ENCODE results near the gene APPL1.

Gene APPL1

GRCh38 chr3:57274845-57275244 is 47.3 kb downstream of the APPL1 start:
- H3K36me3 ChIP-seq (ENCODE audit: control insufficient read depth in 1 of 2, insufficient read depth in 2 of 2, low read length in 2 of 2) = peaks cover 18 to 27% of the 10 kb centered on the region in 2 donors
- no peaks in the 10 kb centered on the region for H3K9me3 ChIP-seq (ENCODE audit: control insufficient read depth in 1 of 2, low read length in 2 of 2)
- H3K27ac ChIP-seq (ENCODE audit: low read length) = no peak overlapping the region
- no peak overlapping the region for H3K4me3 ChIP-seq (ENCODE audit: low read depth in 1 of 2, low read length in 2 of 2)
- H3K4me1 ChIP-seq (ENCODE audit: control insufficient read depth in 1 of 2, insufficient read depth in 2 of 2, low read length in 2 of 2) = no peaks in the 10 kb centered on the region
- H3K27me3 ChIP-seq (ENCODE audit: low read depth, low read length) = no peaks in the 10 kb centered on the region

- H3K9me3 ChIP-seq (ENCODE audit: control insufficient read depth in 1 of 2, low read length in 2 of 2) = no peaks in the 10 kb centered on the region
- H3K36me3 ChIP-seq (ENCODE audit: control insufficient read depth in 1 of 2, insufficient read depth in 2 of 2, low read length in 2 of 2) = peaks cover 13 to 22% of the 10 kb centered on the region in 2 donors
- H3K27me3 ChIP-seq (ENCODE audit: low read depth, low read length) = no peaks in the 10 kb centered on the region
- H3K27ac ChIP-seq (ENCODE audit: low read length) = no peak overlapping the region
- H3K4me1 ChIP-seq (ENCODE audit: control insufficient read depth in 1 of 2, insufficient read depth in 2 of 2, low read length in 2 of 2) = no peaks in the 10 kb centered on the region
- H3K4me3 ChIP-seq (ENCODE audit: low read depth in 1 of 2, low read length in 2 of 2) = no peak overlapping the region
These were observed 47.9 kb downstream of the APPL1 start for GRCh38 chr3:57275393-57275792.

- no peaks in the 10 kb centered on the region for H3K9me3 ChIP-seq (ENCODE audit: control insufficient read depth in 1 of 2, low read length in 2 of 2)
- H3K4me1 ChIP-seq (ENCODE audit: control insufficient read depth in 1 of 2, insufficient read depth in 2 of 2, low read length in 2 of 2) = no peaks in the 10 kb centered on the region
- H3K36me3 ChIP-seq (ENCODE audit: control insufficient read depth in 1 of 2, insufficient read depth in 2 of 2, low read length in 2 of 2) = peaks cover 4 to 15% of the 10 kb centered on the region in 2 donors
- no peak overlapping the region for H3K4me3 ChIP-seq (ENCODE audit: low read depth in 1 of 2, low read length in 2 of 2)
- H3K27me3 ChIP-seq (ENCODE audit: low read depth, low read length) = no peaks in the 10 kb centered on the region
- H3K27ac ChIP-seq (ENCODE audit: low read length) = no peak overlapping the region
These were observed 50.7 kb downstream of the APPL1 start for GRCh38 chr3:57278237-57278636.

- no peaks in the 10 kb centered on the region for H3K4me1 ChIP-seq (ENCODE audit: control insufficient read depth in 1 of 2, insufficient read depth in 2 of 2, low read length in 2 of 2)
- no peak overlapping the region for H3K4me3 ChIP-seq (ENCODE audit: low read depth in 1 of 2, low read length in 2 of 2)
- no peaks in the 10 kb centered on the region for H3K27me3 ChIP-seq (ENCODE audit: low read depth, low read length)
- no peaks in the 10 kb centered on the region for H3K9me3 ChIP-seq (ENCODE audit: control insufficient read depth in 1 of 2, low read length in 2 of 2)
- H3K27ac ChIP-seq (ENCODE audit: low read length) = no peak overlapping the region
- H3K36me3 ChIP-seq (ENCODE audit: control insufficient read depth in 1 of 2, insufficient read depth in 2 of 2, low read length in 2 of 2) = peaks cover 3 to 10% of the 10 kb centered on the region in 2 donors
These were observed 52.2 kb downstream of the APPL1 start for GRCh38 chr3:57279685-57280084.

GRCh38 chr3:57281715-57282114 is 54.2 kb downstream of the APPL1 start:
- H3K27me3 ChIP-seq (ENCODE audit: low read depth, low read length) = no peaks in the 10 kb centered on the region
- no peaks in the 10 kb centered on the region for H3K36me3 ChIP-seq (ENCODE audit: control insufficient read depth in 1 of 2, insufficient read depth in 2 of 2, low read length in 2 of 2)
- H3K4me1 ChIP-seq (ENCODE audit: control insufficient read depth in 1 of 2, insufficient read depth in 2 of 2, low read length in 2 of 2) = no peaks in the 10 kb centered on the region
- no peak overlapping the region for H3K4me3 ChIP-seq (ENCODE audit: low read depth in 1 of 2, low read length in 2 of 2)
- H3K9me3 ChIP-seq (ENCODE audit: control insufficient read depth in 1 of 2, low read length in 2 of 2) = no peaks in the 10 kb centered on the region
- no peak overlapping the region for H3K27ac ChIP-seq (ENCODE audit: low read length)

- no peaks in the 10 kb centered on the region for H3K27me3 ChIP-seq (ENCODE audit: low read depth, low read length)
- no peak overlapping the region for H3K4me3 ChIP-seq (ENCODE audit: low read depth in 1 of 2, low read length in 2 of 2)
- no peak overlapping the region for H3K27ac ChIP-seq (ENCODE audit: low read length)
- no peaks in the 10 kb centered on the region for H3K9me3 ChIP-seq (ENCODE audit: control insufficient read depth in 1 of 2, low read length in 2 of 2)
- H3K4me1 ChIP-seq (ENCODE audit: control insufficient read depth in 1 of 2, insufficient read depth in 2 of 2, low read length in 2 of 2) = no peaks in the 10 kb centered on the region
- H3K36me3 ChIP-seq (ENCODE audit: control insufficient read depth in 1 of 2, insufficient read depth in 2 of 2, low read length in 2 of 2) = no peaks in the 10 kb centered on the region
These were observed 55.8 kb downstream of the APPL1 start for GRCh38 chr3:57283334-57283733.

GRCh38 chr3:57287205-57287604 is 59.7 kb downstream of the APPL1 start:
- H3K27me3 ChIP-seq (ENCODE audit: low read depth, low read length) = no peaks in the 10 kb centered on the region
- H3K27ac ChIP-seq (ENCODE audit: low read length) = no peak overlapping the region
- no peak overlapping the region for H3K4me3 ChIP-seq (ENCODE audit: low read depth in 1 of 2, low read length in 2 of 2)
- H3K36me3 ChIP-seq (ENCODE audit: control insufficient read depth in 1 of 2, insufficient read depth in 2 of 2, low read length in 2 of 2) = no peaks in the 10 kb centered on the region
- no peaks in the 10 kb centered on the region for H3K4me1 ChIP-seq (ENCODE audit: control insufficient read depth in 1 of 2, insufficient read depth in 2 of 2, low read length in 2 of 2)
- no peaks in the 10 kb centered on the region for H3K9me3 ChIP-seq (ENCODE audit: control insufficient read depth in 1 of 2, low read length in 2 of 2)

GRCh38 chr3:57288403-57288802 is 60.9 kb downstream of the APPL1 start:
- H3K36me3 ChIP-seq (ENCODE audit: control insufficient read depth in 1 of 2, insufficient read depth in 2 of 2, low read length in 2 of 2) = no peaks in the 10 kb centered on the region
- H3K27me3 ChIP-seq (ENCODE audit: low read depth, low read length) = no peaks in the 10 kb centered on the region
- H3K27ac ChIP-seq (ENCODE audit: low read length) = no peak overlapping the region
- H3K9me3 ChIP-seq (ENCODE audit: control insufficient read depth in 1 of 2, low read length in 2 of 2) = no peaks in the 10 kb centered on the region
- no peak overlapping the region for H3K4me3 ChIP-seq (ENCODE audit: low read depth in 1 of 2, low read length in 2 of 2)
- no peaks in the 10 kb centered on the region for H3K4me1 ChIP-seq (ENCODE audit: control insufficient read depth in 1 of 2, insufficient read depth in 2 of 2, low read length in 2 of 2)

GRCh38 chr3:57292159-57292896 is 64.8 kb downstream of the APPL1 start, which contains the start of gene ASB14:
Gene ASB14 (minus strand): TSS chr3:57292685. CDS start chr3:57292033, 652 bp downstream.
- no peaks in the 10 kb centered on the region for H3K36me3 ChIP-seq (ENCODE audit: control insufficient read depth in 1 of 2, insufficient read depth in 2 of 2, low read length in 2 of 2)
- no peak within 1 kb of the TSS for H3K4me3 ChIP-seq (ENCODE audit: low read depth in 1 of 2, low read length in 2 of 2)
- no peaks in the 10 kb centered on the region for H3K9me3 ChIP-seq (ENCODE audit: control insufficient read depth in 1 of 2, low read length in 2 of 2)
- H3K4me1 ChIP-seq (ENCODE audit: control insufficient read depth in 1 of 2, insufficient read depth in 2 of 2, low read length in 2 of 2) = no peaks in the 10 kb centered on the region
- no peak within 1 kb of the TSS for H3K27ac ChIP-seq (ENCODE audit: low read length)
- H3K27me3 ChIP-seq (ENCODE audit: low read depth, low read length) = no peaks in the 10 kb centered on the region

- no peaks in the 10 kb centered on the region for H3K36me3 ChIP-seq (ENCODE audit: control insufficient read depth in 1 of 2, insufficient read depth in 2 of 2, low read length in 2 of 2)
- H3K9me3 ChIP-seq (ENCODE audit: control insufficient read depth in 1 of 2, low read length in 2 of 2) = no peaks in the 10 kb centered on the region
- H3K27ac ChIP-seq (ENCODE audit: low read length) = no peak overlapping the region
These were observed 65.5 kb downstream of the APPL1 start for GRCh38 chr3:57292897-57293526.

GRCh38 chr3:57298041-57298440 is 70.5 kb downstream of the APPL1 start:
- no peaks in the 10 kb centered on the region for H3K9me3 ChIP-seq (ENCODE audit: control insufficient read depth in 1 of 2, low read length in 2 of 2)
- H3K4me3 ChIP-seq (ENCODE audit: low read depth in 1 of 2, low read length in 2 of 2) = no peak overlapping the region
- no peaks in the 10 kb centered on the region for H3K36me3 ChIP-seq (ENCODE audit: control insufficient read depth in 1 of 2, insufficient read depth in 2 of 2, low read length in 2 of 2)
- H3K27ac ChIP-seq (ENCODE audit: low read length) = no peak overlapping the region
- no peaks in the 10 kb centered on the region for H3K4me1 ChIP-seq (ENCODE audit: control insufficient read depth in 1 of 2, insufficient read depth in 2 of 2, low read length in 2 of 2)
- no peaks in the 10 kb centered on the region for H3K27me3 ChIP-seq (ENCODE audit: low read depth, low read length)

More at GRCh38 chr3:57292897-57293526, 65.5 kb downstream of the APPL1 start:
- Histone ChIP-seq H3K4me1 (ENCODE audit: control insufficient read depth in 1 of 2, insufficient read depth in 2 of 2, low read length in 2 of 2) (no peaks in the 10 kb centered on the region), H3K27me3 (ENCODE audit: low read depth, low read length) (no peaks in the 10 kb centered on the region), H3K4me3 (ENCODE audit: low read depth in 1 of 2, low read length in 2 of 2) (no peak overlapping the region)
